Measurements from ENCODE around the gene GRIP2. TPM values are rescaled to one million over a fixed set of nuclear protein-coding genes. Genes with fewer than 3 reads are reported as not detected.

Gene GRIP2
- total RNA-seq, 1 donor from 2014 or later, result not detected

DNA sequence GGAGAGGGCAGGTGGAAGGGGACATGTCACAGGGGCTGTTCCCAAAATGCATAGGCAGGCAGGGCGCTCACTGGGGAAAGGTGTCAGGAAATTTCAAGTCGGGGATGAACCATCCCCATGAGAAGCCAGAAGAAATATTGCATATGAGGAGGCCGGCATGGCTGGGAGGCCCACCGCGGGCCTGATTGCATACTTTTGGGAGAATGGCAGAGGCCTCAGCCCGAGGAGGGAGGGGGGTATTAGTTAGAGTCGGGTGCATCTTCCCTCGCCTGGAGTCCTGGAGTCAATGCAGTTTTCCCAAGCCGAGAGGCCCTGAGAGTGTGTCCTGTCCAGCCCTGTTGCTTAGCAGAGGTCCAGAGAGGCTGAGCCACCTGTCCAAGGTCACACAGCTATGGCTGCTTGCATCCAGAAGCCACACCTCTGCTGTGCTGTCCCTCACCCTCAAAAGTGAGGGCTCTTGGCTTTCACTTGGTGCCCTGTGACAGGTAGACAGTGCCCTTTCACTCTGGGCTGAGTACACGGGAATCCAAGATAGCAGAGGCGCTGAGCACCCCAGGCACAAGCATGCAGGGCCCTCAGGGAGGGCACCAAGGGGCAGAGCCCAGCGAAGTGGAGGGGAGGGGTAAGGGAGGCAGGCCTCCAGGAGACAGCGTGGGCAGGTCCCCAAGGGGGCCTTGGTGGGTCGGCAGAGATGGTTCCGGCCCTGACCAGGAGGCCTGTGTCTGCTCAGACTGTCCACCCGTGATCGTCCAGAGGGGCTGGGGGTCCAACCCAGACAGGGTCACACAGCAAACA is 48.5 kb downstream of the GRIP2 start:
- no peak for DNase-seq (ENCODE audit: low read depth)
- no peak overlapping the region for H3K4me3 ChIP-seq (ENCODE audit: low read depth, low read length)
- TF ChIP-seq, protein P1, sequence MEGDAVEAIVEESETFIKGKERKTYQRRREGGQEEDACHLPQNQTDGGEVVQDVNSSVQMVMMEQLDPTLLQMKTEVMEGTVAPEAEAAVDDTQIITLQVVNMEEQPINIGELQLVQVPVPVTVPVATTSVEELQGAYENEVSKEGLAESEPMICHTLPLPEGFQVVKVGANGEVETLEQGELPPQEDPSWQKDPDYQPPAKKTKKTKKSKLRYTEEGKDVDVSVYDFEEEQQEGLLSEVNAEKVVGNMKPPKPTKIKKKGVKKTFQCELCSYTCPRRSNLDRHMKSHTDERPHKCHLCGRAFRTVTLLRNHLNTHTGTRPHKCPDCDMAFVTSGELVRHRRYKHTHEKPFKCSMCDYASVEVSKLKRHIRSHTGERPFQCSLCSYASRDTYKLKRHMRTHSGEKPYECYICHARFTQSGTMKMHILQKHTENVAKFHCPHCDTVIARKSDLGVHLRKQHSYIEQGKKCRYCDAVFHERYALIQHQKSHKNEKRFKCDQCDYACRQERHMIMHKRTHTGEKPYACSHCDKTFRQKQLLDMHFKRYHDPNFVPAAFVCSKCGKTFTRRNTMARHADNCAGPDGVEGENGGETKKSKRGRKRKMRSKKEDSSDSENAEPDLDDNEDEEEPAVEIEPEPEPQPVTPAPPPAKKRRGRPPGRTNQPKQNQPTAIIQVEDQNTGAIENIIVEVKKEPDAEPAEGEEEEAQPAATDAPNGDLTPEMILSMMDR (conservative IDR thresholded peaks at IDR 0.05; ENCODE audit: low read depth, low read length), result no peak

DNA sequence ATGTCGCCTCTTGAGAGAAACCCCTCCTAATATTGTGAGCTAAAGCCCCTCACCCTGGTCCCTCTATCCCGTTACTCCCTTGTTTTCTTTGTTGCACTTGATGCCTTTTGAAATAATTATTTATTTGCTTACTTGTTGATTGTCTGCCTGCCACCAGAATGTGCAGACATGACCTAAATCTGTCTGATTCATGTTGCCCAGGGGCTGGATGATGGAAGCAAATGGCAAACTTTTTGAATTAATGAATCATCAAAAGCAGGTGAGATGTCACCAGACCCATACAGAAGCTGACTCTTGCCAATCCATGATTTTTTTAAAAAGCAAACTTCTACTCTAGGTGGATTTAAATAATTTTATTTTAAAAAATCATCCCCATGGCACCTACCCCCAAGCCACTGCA is 49.3 kb downstream of the GRIP2 start:
- DNase-seq (ENCODE audit: low read depth), result no peak
- no peak overlapping the region for H3K4me3 ChIP-seq (ENCODE audit: low read depth, low read length)
- TF ChIP-seq, protein P1 (conservative IDR thresholded peaks at IDR 0.05; ENCODE audit: low read depth, low read length), result no peak

DNA sequence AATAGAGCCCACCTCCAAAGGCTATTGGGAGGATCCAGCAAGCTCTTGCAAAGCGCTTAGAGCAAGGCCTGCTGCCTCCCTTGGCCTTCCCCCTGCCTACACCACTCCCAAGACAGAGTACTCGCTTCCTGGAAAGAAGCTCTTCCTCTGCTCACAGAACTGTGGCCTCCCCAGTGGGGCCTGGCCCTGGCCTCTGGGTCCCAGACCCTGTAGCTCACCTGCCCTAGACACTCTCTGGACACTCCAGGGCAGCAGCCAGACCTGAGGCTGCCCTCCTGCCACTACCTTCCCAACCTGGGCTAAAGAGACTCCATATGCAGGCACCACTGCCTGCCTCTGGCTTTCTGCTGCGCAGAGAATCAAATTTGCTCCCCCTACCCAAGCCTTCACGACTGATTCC is 49.9 kb downstream of the GRIP2 start:
- TF ChIP-seq, protein P1 (conservative IDR thresholded peaks at IDR 0.05; ENCODE audit: low read depth, low read length), result no peak
- H3K4me3 ChIP-seq (ENCODE audit: low read depth, low read length), result no peak overlapping the region
- DNase-seq (ENCODE audit: low read depth), result no peak

DNA sequence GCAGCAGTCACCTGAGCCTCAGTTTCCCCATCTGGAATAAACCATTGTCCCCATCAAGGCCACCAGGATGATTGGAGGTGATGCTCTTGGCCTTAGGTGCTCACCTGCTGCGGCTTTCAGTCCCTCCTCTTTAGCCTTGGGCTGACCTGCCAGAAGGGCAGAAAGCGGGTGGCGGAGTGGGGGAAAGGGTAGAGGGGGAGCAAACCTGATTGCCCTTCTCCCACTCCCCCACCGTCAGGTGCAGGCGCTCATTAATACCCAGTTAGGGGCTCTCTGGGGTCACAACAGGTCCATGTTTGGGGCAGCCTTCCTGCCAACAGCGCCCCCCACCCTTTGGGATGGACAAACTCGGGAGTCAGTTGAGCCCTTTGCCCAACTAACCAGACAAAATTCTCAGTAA is 50.5 kb downstream of the GRIP2 start:
- TF ChIP-seq, protein P1 (conservative IDR thresholded peaks at IDR 0.05; ENCODE audit: low read depth, low read length), result peak; percentile 7
- H3K4me3 ChIP-seq (ENCODE audit: low read depth, low read length), result no peak overlapping the region
- no peak for DNase-seq (ENCODE audit: low read depth)

DNA sequence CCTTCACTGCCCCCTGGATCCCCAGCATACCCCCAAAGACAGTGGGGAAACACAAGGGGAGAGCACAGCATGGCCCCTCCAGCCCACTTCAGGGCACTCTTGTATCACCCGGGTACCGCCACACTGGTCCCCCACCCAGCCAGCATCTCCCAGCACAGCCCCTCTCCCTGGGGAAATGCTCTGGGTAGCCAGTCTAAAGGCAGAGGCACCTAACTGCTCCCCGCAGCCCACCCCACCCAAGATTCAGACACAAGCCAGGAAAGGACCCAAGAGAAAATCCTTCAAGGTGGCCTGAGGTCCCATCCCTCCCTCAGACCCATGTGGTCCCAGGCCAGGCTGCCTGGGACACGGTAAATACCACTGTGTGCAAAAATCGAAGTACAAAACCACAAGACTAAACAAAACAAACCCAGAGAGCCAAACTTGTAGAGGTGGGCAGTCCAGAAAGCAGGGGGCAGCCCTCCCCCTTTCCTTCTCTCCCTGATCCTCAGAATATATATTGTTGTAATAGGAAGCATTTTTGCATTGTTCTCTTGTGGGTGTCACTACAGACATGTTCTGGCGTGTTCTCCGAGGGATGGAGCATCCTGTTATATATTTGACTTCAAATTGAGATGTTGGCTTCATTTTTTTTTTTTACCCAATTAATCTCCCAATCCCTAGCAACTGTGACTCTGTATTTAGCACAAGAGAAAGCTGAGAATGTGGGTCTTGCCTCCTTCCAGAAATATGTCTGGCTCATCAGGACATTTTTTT is 51.7 kb downstream of the GRIP2 start:
- DNase-seq (ENCODE audit: low read depth), result no peak
- no peak overlapping the region for H3K4me3 ChIP-seq (ENCODE audit: low read depth, low read length)
- TF ChIP-seq, protein P1 (conservative IDR thresholded peaks at IDR 0.05; ENCODE audit: low read depth, low read length), result no peak

DNA sequence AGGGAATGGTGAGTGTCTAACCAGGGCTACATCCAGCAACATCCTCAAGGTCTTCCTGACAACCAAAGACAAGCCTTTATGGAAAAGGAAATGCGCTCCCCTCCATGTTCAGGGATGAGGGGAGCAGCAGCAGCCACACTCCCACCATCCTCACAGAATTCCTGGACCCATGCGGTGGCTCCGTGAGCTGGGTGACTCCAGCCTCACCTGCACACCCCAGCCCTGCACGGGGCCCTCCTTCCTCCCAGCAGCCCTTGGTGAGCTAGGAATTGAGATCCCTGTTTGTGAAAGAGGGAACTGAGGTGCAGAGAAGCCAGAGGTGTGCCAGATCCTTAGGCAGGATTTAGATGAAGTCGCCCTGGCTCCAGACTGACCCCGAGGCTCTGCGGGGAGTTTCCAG is 52.3 kb downstream of the GRIP2 start:
- DNase-seq (ENCODE audit: low read depth), result no peak
- TF ChIP-seq, protein P1 (conservative IDR thresholded peaks at IDR 0.05; ENCODE audit: low read depth, low read length), result no peak
- no peak overlapping the region for H3K4me3 ChIP-seq (ENCODE audit: low read depth, low read length)

Measured in epithelial cell of proximal tubule (primary cell).